EL (cell line): ENCODE results near the gene MAT2B.
"Not testable (repeated sequence)": the region's sequence is repeated elsewhere in the genome, so short reads cannot be mapped to it uniquely, and the experiment has no call there.

ENCODE experiments used
- DNase-seq: peaks from one replicate; pipeline ENCODE4 v3.0.0-alpha.2; 2016

Gene MAT2B

DNA sequence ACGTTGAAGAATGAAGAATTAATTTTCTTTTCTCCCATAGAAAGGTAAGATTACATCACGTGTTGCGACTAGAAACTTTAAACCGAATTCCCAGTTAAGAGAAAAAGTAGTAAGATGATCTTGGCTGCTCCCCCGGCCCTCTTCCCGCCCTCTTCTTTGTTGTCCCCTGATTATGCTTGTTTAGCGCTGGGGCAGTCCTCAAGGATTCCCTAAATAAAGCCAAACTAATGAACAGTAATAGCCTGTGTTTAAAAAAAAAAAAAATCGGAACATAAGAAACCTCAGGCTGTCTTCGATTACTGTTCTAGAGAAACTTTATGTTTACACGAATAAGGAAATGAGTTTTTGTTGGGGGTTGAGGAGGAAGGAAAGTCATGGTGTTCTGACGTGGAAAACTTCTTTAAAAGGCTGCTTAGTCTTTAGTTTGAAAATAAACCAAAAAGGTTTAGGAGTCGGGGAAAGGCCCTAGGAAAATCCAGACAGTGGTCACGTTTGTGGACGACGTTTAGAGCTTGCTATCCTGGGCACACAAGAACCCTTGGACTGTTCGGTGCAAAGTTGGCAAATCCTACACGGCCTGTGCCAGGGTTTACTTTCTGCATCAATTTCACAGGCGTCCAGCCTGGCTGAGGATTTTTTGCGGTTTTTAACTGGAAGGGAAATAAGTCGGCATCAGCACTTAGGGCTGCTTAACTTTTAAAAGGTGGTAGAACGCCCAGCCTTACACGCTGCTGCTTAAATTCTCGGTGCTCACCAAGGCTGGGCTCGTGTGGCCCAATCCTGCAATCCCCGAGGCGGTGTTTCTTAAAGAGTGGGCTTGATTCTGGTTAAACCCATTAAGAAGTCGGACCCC is 1.1 kb upstream of the MAT2B start:
- DNase-seq = peak; percentile 58

- DNase-seq = no peak
These were observed 411 bp upstream of the MAT2B start for GRCh38 chr5:163505049-163505367.

- no peak for DNase-seq
These were observed 657 bp downstream of the MAT2B start for GRCh38 chr5:163506095-163506457.

GRCh38 chr5:163506726-163507125 is 1.3 kb downstream of the MAT2B start:
- DNase-seq = peak; percentile 42

GRCh38 chr5:163508753-163509152 is 3.3 kb downstream of the MAT2B start:
- no peak for DNase-seq

GRCh38 chr5:163509291-163509951 is 4.0 kb downstream of the MAT2B start:
- peak; percentile 52 for DNase-seq

GRCh38 chr5:163512526-163512925 is 7.1 kb downstream of the MAT2B start:
- no peak for DNase-seq

GRCh38 chr5:163525096-163525495 is 19.7 kb downstream of the MAT2B start:
- DNase-seq = no peak

- no peak for DNase-seq
These were observed 24.3 kb downstream of the MAT2B start for GRCh38 chr5:163529698-163530097.

DNA sequence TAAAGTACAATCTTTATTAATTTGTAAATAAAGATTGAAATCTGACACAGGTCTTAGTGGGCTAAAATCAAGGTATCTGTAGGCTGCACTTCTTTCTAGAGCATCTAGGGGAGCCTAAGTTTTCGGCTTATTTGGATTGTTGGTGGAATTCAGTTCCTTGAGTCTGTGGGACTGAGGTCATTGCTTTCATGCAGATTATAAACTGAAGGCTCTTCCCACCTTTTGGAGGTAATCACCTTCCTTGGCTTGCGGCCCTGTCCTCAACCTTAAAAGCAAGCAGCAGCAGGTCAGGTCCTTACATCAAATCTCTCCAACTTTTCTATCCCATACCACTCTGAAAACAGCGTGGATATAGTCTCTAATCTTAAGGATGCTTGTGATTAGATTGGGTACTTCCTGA is 25.9 kb downstream of the MAT2B start:
- DNase-seq = no peak

GRCh38 chr5:163532171-163533084 is 27.0 kb downstream of the MAT2B start:
- no peak for DNase-seq

DNA sequence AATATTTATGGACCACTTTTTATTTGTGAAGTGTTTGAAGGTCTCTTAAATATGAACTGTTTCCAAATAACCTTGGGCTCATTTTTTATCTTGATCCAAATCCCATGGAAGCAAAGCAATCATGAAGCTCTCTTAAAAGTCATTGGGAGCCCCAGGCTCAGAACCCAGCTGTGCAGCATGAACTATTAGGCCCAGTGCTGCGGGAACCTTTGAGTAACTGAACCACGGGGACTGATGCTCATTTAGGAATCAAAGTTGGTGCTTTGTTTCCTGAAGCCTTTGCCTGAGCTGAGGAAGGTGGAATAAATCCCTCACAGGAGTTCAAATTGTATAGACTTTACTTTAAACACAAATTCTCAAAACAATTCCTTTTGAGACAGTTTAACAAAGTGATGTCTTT is 27.8 kb downstream of the MAT2B start:
- no peak for DNase-seq

DNA sequence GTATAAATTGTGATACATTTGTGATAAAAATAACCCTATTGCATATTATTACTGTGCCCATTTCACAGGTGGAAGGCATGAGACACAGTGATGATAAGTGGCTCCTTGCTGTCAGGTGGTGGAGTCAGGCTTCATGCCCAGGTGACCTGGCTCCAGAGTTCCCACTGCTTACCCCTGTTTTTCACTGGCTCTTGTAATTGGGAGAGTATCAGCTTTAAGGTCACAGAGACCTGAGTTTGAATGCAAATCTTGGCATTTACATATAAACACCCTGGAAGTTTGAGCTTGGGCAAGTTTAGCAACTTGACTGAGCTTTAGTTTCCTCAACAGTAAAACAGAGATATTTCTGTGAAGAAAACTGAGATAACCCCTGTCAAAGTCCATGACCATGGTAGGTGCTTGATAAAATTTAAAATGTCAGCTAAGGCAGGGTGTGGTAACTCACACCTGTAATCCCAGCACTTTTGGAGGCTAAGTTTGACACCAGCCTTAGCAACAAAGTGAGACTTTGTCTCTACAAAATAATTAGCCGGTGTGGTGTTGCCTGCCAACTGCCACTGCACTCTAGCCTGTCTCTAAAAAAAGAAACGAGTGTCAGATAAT is 29.2 kb downstream of the MAT2B start:
- DNase-seq = no peak

- DNase-seq = no peak
These were observed 29.9 kb downstream of the MAT2B start for GRCh38 chr5:163535290-163535689.

DNA sequence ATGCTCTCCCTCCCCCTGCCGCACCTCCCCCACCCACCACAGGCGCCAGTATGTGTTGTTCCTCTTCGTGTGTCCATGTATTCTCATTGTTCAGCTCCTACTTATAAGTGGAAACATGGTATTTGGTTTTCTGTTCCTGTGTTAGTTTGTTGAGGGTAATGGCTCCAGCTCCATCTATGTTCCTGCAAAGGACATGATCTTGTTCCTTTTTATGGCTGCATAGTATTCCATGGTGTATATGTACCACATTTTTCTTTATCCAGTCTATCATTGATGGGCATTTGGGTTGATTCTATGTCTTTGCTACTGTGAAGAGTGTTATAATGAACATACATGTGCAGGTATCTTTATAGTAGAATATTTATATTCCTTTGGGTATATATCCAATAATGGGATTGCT is 31.0 kb downstream of the MAT2B start:
- not testable (repeated sequence) for DNase-seq

DNA sequence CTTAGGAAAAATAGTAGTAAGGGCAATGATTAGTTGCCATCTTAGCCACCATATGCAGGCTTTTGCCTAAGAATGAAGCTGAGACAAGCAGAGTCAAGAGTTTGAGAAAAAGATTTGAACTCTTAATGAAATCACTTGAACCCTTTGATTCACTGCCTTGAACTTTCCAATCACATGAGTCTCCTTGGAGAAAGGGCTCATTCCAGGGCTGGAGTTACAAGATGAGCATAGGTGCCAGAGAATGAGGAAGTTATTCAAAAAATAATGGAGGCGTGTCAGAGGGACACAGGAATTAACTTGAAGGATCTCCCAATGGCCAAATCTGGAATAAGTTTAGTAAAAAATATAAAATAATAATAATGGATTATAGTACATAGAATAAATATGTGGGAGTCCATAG is 35.3 kb downstream of the MAT2B start:
- DNase-seq = no peak

DNA sequence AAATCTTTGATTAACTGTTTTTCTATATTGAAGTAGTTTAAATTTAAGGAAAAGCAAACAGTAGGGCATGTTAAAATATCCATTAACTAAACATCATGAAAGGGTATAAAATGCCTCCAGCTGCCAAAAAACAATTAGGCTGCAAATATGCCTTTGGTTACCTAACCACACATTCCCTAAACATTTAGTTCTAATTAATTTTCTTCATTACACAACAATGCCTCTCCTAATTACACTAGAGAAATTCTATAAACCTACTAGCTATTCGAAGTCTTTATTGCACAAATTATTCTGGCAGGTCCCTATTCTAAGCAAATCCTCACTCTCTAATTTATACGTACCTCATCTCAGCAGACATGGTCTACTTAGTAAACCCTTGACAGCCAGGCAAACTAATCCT is 37.4 kb downstream of the MAT2B start:
- DNase-seq = no peak

GRCh38 chr5:163544041-163544440 is 38.6 kb downstream of the MAT2B start:
- DNase-seq = no peak

DNA sequence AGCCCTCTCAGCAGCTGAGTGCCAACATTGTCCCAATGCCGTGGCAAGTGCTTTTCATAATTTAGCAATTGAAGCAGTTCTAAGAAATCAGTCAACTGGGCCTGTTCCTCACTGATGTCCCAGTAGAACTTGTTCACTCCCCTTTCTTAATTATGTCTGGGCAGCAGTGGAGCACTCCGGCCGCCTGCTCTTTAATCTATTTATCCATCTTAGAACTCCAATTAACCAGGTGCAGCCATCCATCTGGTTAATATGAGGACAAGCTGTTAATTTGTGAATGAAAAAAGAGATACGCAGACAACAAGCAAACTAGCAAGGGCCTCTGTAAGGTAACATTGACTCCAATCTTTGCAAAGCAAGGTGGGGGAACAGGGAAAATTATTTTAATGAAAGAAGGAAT is 39.4 kb downstream of the MAT2B start:
- DNase-seq = no peak

- DNase-seq = no peak
These were observed 43.2 kb downstream of the MAT2B start for GRCh38 chr5:163548649-163549048.

DNA sequence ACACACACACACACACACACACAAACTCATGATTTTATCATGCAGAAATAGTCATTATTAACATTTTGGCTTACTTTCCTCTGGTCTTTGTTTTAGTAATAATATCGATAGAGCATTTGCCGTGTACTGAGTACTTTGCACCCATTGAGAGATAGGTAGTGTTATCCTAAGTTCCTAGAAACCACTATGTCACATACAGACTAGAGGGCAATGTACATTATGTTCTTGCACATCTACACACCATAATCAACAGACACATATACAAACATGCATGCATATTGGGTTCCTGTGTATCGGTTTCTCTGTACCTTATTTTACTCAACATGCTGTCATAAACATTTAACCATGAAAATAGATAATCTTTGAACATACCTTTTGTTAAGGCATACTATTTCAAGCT is 45.7 kb downstream of the MAT2B start:
- DNase-seq = no peak

GRCh38 chr5:163552536-163552935 is 47.1 kb downstream of the MAT2B start:
- no peak for DNase-seq

DNA sequence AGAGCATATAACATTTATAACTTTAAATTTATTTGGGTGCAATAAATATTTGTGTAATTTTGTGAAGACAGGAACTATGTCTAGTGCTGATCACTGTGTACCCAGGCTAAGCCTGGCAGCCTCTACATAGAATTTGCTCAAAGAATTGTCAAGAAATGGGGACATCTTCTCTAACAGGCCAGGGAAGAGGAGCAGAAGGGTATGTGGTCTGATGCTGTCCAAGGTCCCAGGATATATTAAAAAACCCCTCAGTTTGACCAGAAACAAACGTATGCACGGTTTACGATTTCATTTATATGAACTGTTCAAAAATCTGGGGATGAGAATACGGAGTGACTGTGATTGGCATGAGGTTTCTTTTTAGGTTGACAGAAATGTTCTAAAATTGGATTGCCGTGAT is 55.9 kb downstream of the MAT2B start:
- no peak for DNase-seq
